IMR-90 (cell line): ENCODE measurements around the gene ADIRF. TPM values are rescaled to one million over a fixed set of nuclear protein-coding genes. Genes with fewer than 3 reads are reported as not detected.

Source experiments
- ATAC-seq: fragments of 200-7000 bp; cut with Tn5 transposase; 2 replicates; pipeline ENCODE4 v1.9.1; 2020; ENCODE audit warnings: low read depth, mild to moderate bottlenecking, moderate library complexity
- BruUV-seq: library from RNA; stranded (reverse); fragments of 400-500 nt; replicated peaks from 2 replicates; lab custom pipeline; 2021; lab: Mats Ljungman, UMichigan
- CTCF ChIA-PET: fragments of 300-600 bp; formaldehyde crosslinking; extraction: SDS; loops from one replicate; lab custom pipeline; 2021; ENCODE audit warnings: antibody characterized with exemption; lab: Yijun Ruan, JAX
- POLR2A ChIA-PET: fragments of 300-600 bp; sonication (Branson Sonifier 250); formaldehyde crosslinking; loops from one replicate; lab custom pipeline; 2022; ENCODE audit warnings: antibody characterized with exemption; ENCODE audit not compliant: unreplicated experiment; lab: Charles Lee
- DNase-seq: peaks from one replicate; pipeline ENCODE4 v3.0.0; 2013
- H2AFZ ChIP-seq: replicated peaks from 2 replicates; pipeline ENCODE3; 2013; ENCODE audit warnings: low read length, mild to moderate bottlenecking; ENCODE audit not compliant: poor library complexity
- H2AK5ac ChIP-seq: 2 replicates; pipeline ENCODE4 v1.6.1; 2013; ENCODE audit warnings: low read depth, low read length, inconsistent platforms
- H2AK9ac ChIP-seq: replicated peaks from 2 replicates; pipeline ENCODE3; 2013; ENCODE audit warnings: mild to moderate bottlenecking, low read depth, low read length, moderate library complexity; ENCODE audit not compliant: poor library complexity
- H2BK120ac ChIP-seq: 2 replicates; pipeline ENCODE4 v1.6.1; 2013; ENCODE audit warnings: low read depth, low read length, inconsistent platforms
- H2BK15ac ChIP-seq: 3 replicates; pipeline ENCODE4 v1.6.1; 2013; ENCODE audit warnings: low read depth, low read length, inconsistent platforms
- H2BK20ac ChIP-seq: 2 replicates; pipeline ENCODE4 v1.6.1; 2013; ENCODE audit warnings: low read depth, mild to moderate bottlenecking, inconsistent platforms, low read length, moderate library complexity
- H2BK5ac ChIP-seq: 2 replicates; pipeline ENCODE4 v1.6.1; 2013; ENCODE audit warnings: mild to moderate bottlenecking, low read depth, low read length, inconsistent platforms; ENCODE audit not compliant: poor library complexity, severe bottlenecking
- H3K14ac ChIP-seq: replicated peaks from 2 replicates; pipeline ENCODE4 v1.6.1; 2013; ENCODE audit warnings: low read depth, low read length, inconsistent platforms
- H3K18ac ChIP-seq: 2 replicates; pipeline ENCODE4 v1.6.1; 2013; ENCODE audit warnings: low read depth, low read length, control low read depth
- H3K23ac ChIP-seq: 2 replicates; pipeline ENCODE4 v1.6.1; 2013; ENCODE audit warnings: low read depth, low read length, inconsistent platforms
- H3K27ac ChIP-seq: 2 replicates; pipeline ENCODE4 v1.5.1; 2013; ENCODE audit warnings: mild to moderate bottlenecking, control low read depth, low read length; ENCODE audit not compliant: insufficient read depth
- H3K27me3 ChIP-seq: 2 replicates; pipeline ENCODE4 v1.6.1; 2013; ENCODE audit warnings: low read length; ENCODE audit not compliant: control insufficient read depth, insufficient read depth
- H3K36me3 ChIP-seq: 2 replicates; pipeline ENCODE4 v1.6.1; 2013; ENCODE audit warnings: low read length, mixed read lengths; ENCODE audit not compliant: control insufficient read depth, insufficient read depth
- H3K4ac ChIP-seq: 2 replicates; pipeline ENCODE4 v1.6.1; 2013; ENCODE audit warnings: low read depth, low read length, inconsistent platforms
- H3K4me1 ChIP-seq: 2 replicates; pipeline ENCODE4 v1.6.1; 2013; ENCODE audit warnings: low read length, mixed read lengths; ENCODE audit not compliant: control insufficient read depth, insufficient read depth
- H3K4me2 ChIP-seq: 2 replicates; pipeline ENCODE4 v1.6.1; 2013; ENCODE audit warnings: low read depth, mild to moderate bottlenecking, control low read depth, low read length, moderate library complexity
- H3K4me3 ChIP-seq: 2 replicates; pipeline ENCODE4 v1.5.1; 2013; ENCODE audit warnings: low read depth, mild to moderate bottlenecking, control low read depth, low read length, moderate library complexity; ENCODE audit not compliant: insufficient read depth
- H3K56ac ChIP-seq: 2 replicates; pipeline ENCODE4 v1.6.1; 2013; ENCODE audit warnings: low read length, inconsistent platforms; ENCODE audit not compliant: insufficient read depth; ENCODE audit errors: extremely low read depth
- H3K79me1 ChIP-seq, 2 experiments: 2 replicates each; pipeline ENCODE4 v1.6.1; 2013; ENCODE audit warnings: low read length in 2 of 2, inconsistent platforms in 1 of 2, low read depth in 1 of 2
- H3K9ac ChIP-seq: 2 replicates; pipeline ENCODE4 v1.6.1; 2013; ENCODE audit warnings: low read depth, low read length, control low read depth
- H3K9me1 ChIP-seq: 2 replicates; pipeline ENCODE4 v1.6.1; 2013; ENCODE audit warnings: low read length, inconsistent platforms; ENCODE audit not compliant: insufficient read depth
- H3K9me3 ChIP-seq: 2 replicates; pipeline ENCODE4 v1.6.1; 2013; ENCODE audit warnings: low read length; ENCODE audit not compliant: control insufficient read depth, insufficient read depth
- H4K20me1 ChIP-seq: 2 replicates; pipeline ENCODE4 v1.6.1; 2013; ENCODE audit warnings: low read length, inconsistent platforms; ENCODE audit not compliant: insufficient read depth
- H4K5ac ChIP-seq: 2 replicates; pipeline ENCODE4 v1.6.1; 2013; ENCODE audit warnings: mild to moderate bottlenecking, low read depth, low read length, control low read depth
- H4K8ac ChIP-seq, 2 experiments: 2 replicates each; pipeline ENCODE4 v1.6.1; 2013; ENCODE audit warnings: low read depth in 2 of 2, low read length in 2 of 2, control low read depth in 1 of 2, inconsistent platforms in 1 of 2
- H4K91ac ChIP-seq: 2 replicates; pipeline ENCODE4 v1.6.1; 2013; ENCODE audit warnings: low read depth, low read length, inconsistent platforms; ENCODE audit not compliant: insufficient read depth
- BHLHE40 ChIP-seq: fragments of 150-350 bp; IDR thresholded peaks from 2 replicates; pipeline ENCODE4 v1.6.1; 2016; ENCODE audit warnings: mild to moderate bottlenecking, low read depth, low read length
- CEBPB ChIP-seq: IDR thresholded peaks from 2 replicates; pipeline ENCODE4 v1.6.1; 2012; ENCODE audit warnings: low read depth, low read length, improper control_type of control experiment
- CHD1 ChIP-seq: IDR thresholded peaks from 2 replicates; pipeline ENCODE4 v1.6.1; 2012; ENCODE audit warnings: low read depth, low read length, improper control_type of control experiment
- CTCF ChIP-seq: conservative IDR thresholded peaks from 2 replicates; pipeline ENCODE4 v1.5.1; 2012; ENCODE audit warnings: mild to moderate bottlenecking, low read depth, low read length, improper control_type of control experiment
- ELK1 ChIP-seq: fragments of 150-350 bp; IDR thresholded peaks from 2 replicates; pipeline ENCODE4 v1.6.1; 2016; ENCODE audit warnings: low read depth, mild to moderate bottlenecking, low read length, moderate library complexity, borderline replicate concordance
- FOS ChIP-seq: fragments of 150-350 bp; IDR thresholded peaks from 2 replicates; pipeline ENCODE4 v1.6.1; 2016; ENCODE audit warnings: low read depth, low read length
- MAFK ChIP-seq: IDR thresholded peaks from 2 replicates; pipeline ENCODE4 v1.6.1; 2012; ENCODE audit warnings: low read depth, low read length, improper control_type of control experiment
- MXI1 ChIP-seq: IDR thresholded peaks from 2 replicates; pipeline ENCODE4 v1.6.1; 2012; ENCODE audit warnings: low read depth, mild to moderate bottlenecking, low read length, moderate library complexity, borderline replicate concordance
- NFE2L2 ChIP-seq: fragments of 150-350 bp; IDR thresholded peaks from 2 replicates; pipeline ENCODE4 v1.6.1; 2016; ENCODE audit warnings: low read depth, mild to moderate bottlenecking, low read length
- POLR2A ChIP-seq: IDR thresholded peaks from 2 replicates; pipeline ENCODE4 v1.6.1; 2012; ENCODE audit warnings: mild to moderate bottlenecking, low read depth, low read length
- RAD21 ChIP-seq: IDR thresholded peaks from 2 replicates; pipeline ENCODE4 v1.6.1; 2012; ENCODE audit warnings: low read length, improper control_type of control experiment
- RCOR1 ChIP-seq: IDR thresholded peaks from 2 replicates; pipeline ENCODE4 v1.6.1; 2012; ENCODE audit warnings: mild to moderate bottlenecking, low read length, improper control_type of control experiment; ENCODE audit not compliant: insufficient replicate concordance
- RFX5 ChIP-seq: IDR thresholded peaks from 2 replicates; pipeline ENCODE4 v1.8.0; 2012; ENCODE audit warnings: low read depth, mild to moderate bottlenecking, low read length, moderate library complexity
- SMC3 ChIP-seq: fragments of 150-350 bp; IDR thresholded peaks from 2 replicates; pipeline ENCODE4 v1.6.1; 2016; ENCODE audit warnings: low read depth, mild to moderate bottlenecking, antibody characterized with exemption, low read length, moderate library complexity
- USF2 ChIP-seq: fragments of 150-350 bp; IDR thresholded peaks from 2 replicates; pipeline ENCODE4 v1.6.1; 2017; ENCODE audit warnings: mild to moderate bottlenecking, antibody characterized with exemption, low read length, low read depth
- WGBS, 2 experiments: methylation state at CpG; one replicate each; pipeline versions ENCODE4 v1.1.5 to v1.1.7; 2013; ENCODE audit warnings: missing lambda C conversion rate in 2 of 2; ENCODE audit not compliant: insufficient read length in 1 of 2; ENCODE audit errors: extremely low coverage in 2 of 2; 5-methylcytosine and 5-hydroxymethylcytosine counted together
- dilution Hi-C: fragments of 300-500 bp; cut with HindIII; formaldehyde crosslinking; loops from one replicate; pipeline ENCODE4 v1.14.3; 2018; ENCODE audit warnings: low sequenced_read_pairs; ENCODE audit not compliant: unreplicated experiment
- in situ Hi-C: fragments of 300-500 bp; cut with MboI; formaldehyde crosslinking; loops from 3 replicates; pipeline ENCODE4 v1.14.3; 2019; ENCODE audit warnings: low sequenced_read_pairs, inconsistent platforms, mixed read lengths
- intact Hi-C: fragments of 100-400 bp; cut with micrococcal nuclease; formaldehyde crosslinking; loops from 2 replicates; pipeline ENCODE4 v1.10.0; 2022
- polyA plus RNA-seq, 3 experiments: library from polyadenylated mRNA; depleted of rRNA; stranded (reverse); fragments of >200 nt; gene quantifications; 2 replicates each; pipeline ENCODE4 v1.2.3, GENCODE V29; 2012; ENCODE audit warnings: low replicate concordance in 1 of 3
- total RNA-seq: library from RNA; depleted of rRNA; stranded (reverse); fragments of >200 nt; gene quantifications from 2 replicates; pipeline ENCODE4 v1.2.3, GENCODE V29; 2012

ADIRF gene
- total and polyA plus RNA-seq, 2 of the 4 experiments (the other 2 are of a cell fraction) = 2.3 to 7.2 TPM

DNA sequence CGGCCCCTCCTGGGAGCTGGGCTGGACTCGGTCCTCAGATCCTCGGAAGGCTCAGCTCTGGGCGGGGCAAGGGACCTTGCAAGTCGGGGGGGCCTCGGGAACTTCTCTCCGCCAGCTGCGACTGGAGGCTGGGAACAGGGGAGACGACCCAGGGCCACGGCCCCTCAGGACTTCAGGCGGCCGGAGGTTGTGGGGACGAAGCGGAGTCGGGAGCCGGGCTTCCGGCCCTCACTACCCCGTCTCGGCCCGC lies 2.6 kb downstream of the ADIRF start:
- ChIA-PET POLR2A (interaction anchor here (0.6 kb wide), 1 partner anchor 18 kb away, joined by 6 read pairs; no protein-coding TSS in a partner anchor), CTCF (no interaction called here)
- ATAC-seq = peak; percentile 35
- H2BK120ac ChIP-seq = peak overlapping the region; percentile 58
- peaks cover 36% of the 10 kb centered on the region for H3K4me1 ChIP-seq
- no peaks in the 10 kb centered on the region for H3K27me3 ChIP-seq
- H3K4me3 ChIP-seq = peak overlapping the region; percentile 75
- H2AFZ ChIP-seq = peak overlapping the region; percentile 92
- peak overlapping the region; percentile 84 for H2AK5ac ChIP-seq
- dilution Hi-C loops = no loop called here
- H3K56ac ChIP-seq = peak overlapping the region; percentile 73
- peak overlapping the region; percentile 85 for H2BK5ac ChIP-seq
- H2BK15ac ChIP-seq = 0 out of 3 replicates have a peak overlapping the region, but pooled peaks have one; percentile 10
- H3K9me1 ChIP-seq = peaks cover 20% of the 10 kb centered on the region
- peak overlapping the region; percentile 95 for H4K91ac ChIP-seq
- TF ChIP-seq RAD21 (no peak), ELK1 (no peak), RFX5 (no peak), CHD1 (peak; percentile 78; the same call in 1 of the 2 replicates), NFE2L2 (no peak), USF2 (no peak), RCOR1 (no peak), CEBPB (no peak), CTCF (no peak), SMC3 (no peak), BHLHE40 (no peak), FOS (no peak), POLR2A (peak; percentile 90), MXI1 (no peak), MAFK (no peak)
- peak overlapping the region; percentile 87 for H3K4ac ChIP-seq
- H2BK20ac ChIP-seq = peak overlapping the region; percentile 5; the same call in 1 of the 2 replicates
- peak overlapping the region; percentile 99 for H2AK9ac ChIP-seq
- no peaks in the 10 kb centered on the region; the same call in 1 of the 2 replicates for H4K20me1 ChIP-seq
- peak overlapping the region; percentile 70; the same call in 1 of the 2 replicates for H3K23ac ChIP-seq
- intact Hi-C loops = no loop called here
- H3K4me2 ChIP-seq = peak overlapping the region; percentile 97
- peak overlapping the region; percentile 92 for H3K18ac ChIP-seq
- H3K9me3 ChIP-seq = no peaks in the 10 kb centered on the region
- in situ Hi-C loops = no loop called here
- H3K27ac ChIP-seq = peak overlapping the region; percentile 92
- H3K14ac ChIP-seq = peak overlapping the region; percentile 88
- H4K5ac ChIP-seq = peak overlapping the region; percentile 86
- 0% methylated on average over 7 of the region's 20 CpGs; no CpG with 5 or more reads in 1 of the 2 experiments for WGBS, 2 experiments
- no peaks in the 10 kb centered on the region for H3K36me3 ChIP-seq
- DNase-seq = no peak
- H4K8ac ChIP-seq = peak overlapping the region; percentile 80 to 89; a peak in 3 of 4 replicates
- peaks cover 0 to 40% of the 10 kb centered on the region in 2 experiments; a peak in 3 of 4 replicates for H3K79me1 ChIP-seq
- H3K9ac ChIP-seq = peak overlapping the region; percentile 93
- BruUV-seq = no TSS peak
